H1 (cell line): ENCODE results near the gene RNF31.

ENCODE experiments used
- CBX8 ChIP-seq: fragments of 300-800, 300-1000 bp; sonication (generic); IDR thresholded peaks from 2 replicates; pipeline ENCODE4 v1.7.1; 2016; ENCODE audit warnings: low read depth, low read length, borderline replicate concordance
- CEBPB ChIP-seq: IDR thresholded peaks from 2 replicates; pipeline ENCODE4 v1.6.1; 2012; ENCODE audit warnings: low read depth, low read length
- CTCF ChIP-seq, 3 experiments: IDR thresholded peaks; 1 replicate in 2 of 3; 2 replicates in 1 of 3; pipeline versions ENCODE4 v1.5.1 to v1.6.1; 2011; ENCODE audit warnings: low read length in 3 of 3, mild to moderate bottlenecking in 3 of 3, inconsistent platforms in 2 of 3, low read depth in 1 of 3, moderate library complexity in 1 of 3; ENCODE audit not compliant: insufficient read depth in 1 of 3; ENCODE audit errors: control extremely low read depth in 1 of 3
- JUND ChIP-seq: IDR thresholded peaks from 2 replicates; pipeline ENCODE4 v1.6.1; 2011; ENCODE audit warnings: mild to moderate bottlenecking, improper control_type of control experiment, low read length
- KDM1A ChIP-seq: fragments of 200-600, 300-600 bp; sonication (generic); IDR thresholded peaks from 2 replicates; pipeline ENCODE4 v1.7.1; 2016; ENCODE audit warnings: mild to moderate bottlenecking, low read length, borderline replicate concordance
- KDM5A ChIP-seq: fragments of 200-600 bp; IDR thresholded peaks from 2 replicates; pipeline ENCODE4 v1.7.1; 2012; ENCODE audit warnings: mild to moderate bottlenecking, low read length, inconsistent platforms, mixed read lengths
- POLR2A ChIP-seq, 2 experiments: IDR thresholded peaks; 1 replicate in 1 of 2; 2 replicates in 1 of 2; pipeline ENCODE4 v1.6.1; 2011; ENCODE audit warnings: low read depth in 2 of 2, low read length in 2 of 2, mild to moderate bottlenecking in 2 of 2; ENCODE audit errors: control extremely low read depth in 1 of 2
- POLR2AphosphoS5 ChIP-seq: IDR thresholded peaks from 2 replicates; pipeline ENCODE4 v1.6.1; 2011; ENCODE audit warnings: low read depth, low read length
- SAP30 ChIP-seq: fragments of 300-600 bp; sonication (generic); IDR thresholded peaks from 2 replicates; pipeline ENCODE4 v1.7.1; 2012; ENCODE audit warnings: low read length, moderate library complexity, mild to moderate bottlenecking, inconsistent platforms; ENCODE audit not compliant: insufficient read depth, insufficient replicate concordance
- SIX5 ChIP-seq: IDR thresholded peaks from 2 replicates; pipeline ENCODE4 v1.6.1; 2011; ENCODE audit warnings: mild to moderate bottlenecking, low read depth, low read length
- SP1 ChIP-seq: IDR thresholded peaks from 2 replicates; pipeline ENCODE4 v1.6.1; 2011; ENCODE audit warnings: low read depth, low read length
- TF ChIP-seq, protein P1 (sequence below): IDR thresholded peaks from 2 replicates; pipeline ENCODE4 v1.6.1; 2012; ENCODE audit warnings: inconsistent platforms

DNA sequence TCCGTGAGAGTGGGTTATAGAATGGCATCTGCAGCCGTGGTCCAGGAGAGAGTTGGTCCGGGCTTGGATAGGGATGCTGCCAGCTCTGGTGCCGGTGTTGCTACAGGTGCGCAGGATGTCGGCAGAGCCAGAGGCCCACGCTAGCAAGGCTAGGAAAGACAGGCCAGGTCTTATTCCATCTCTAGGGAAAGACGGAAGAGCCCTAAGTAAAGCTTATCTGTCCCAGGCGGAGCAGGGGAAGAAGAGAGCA lies 11.8 kb upstream of the RNF31 start:
- no peak for TF ChIP-seq CTCF (IDR thresholded peaks at IDR 0.05; ENCODE audit: control extremely low read depth in 1 of 3, insufficient read depth in 1 of 3, low read depth in 1 of 3, low read length in 3 of 3)
- TF ChIP-seq KDM5A, result no peak
- no peak for TF ChIP-seq SIX5
- no peak for TF ChIP-seq POLR2A (IDR thresholded peaks at IDR 0.05; ENCODE audit: control extremely low read depth in 1 of 2, low read depth in 2 of 2, low read length in 2 of 2)
- TF ChIP-seq, protein P1, sequence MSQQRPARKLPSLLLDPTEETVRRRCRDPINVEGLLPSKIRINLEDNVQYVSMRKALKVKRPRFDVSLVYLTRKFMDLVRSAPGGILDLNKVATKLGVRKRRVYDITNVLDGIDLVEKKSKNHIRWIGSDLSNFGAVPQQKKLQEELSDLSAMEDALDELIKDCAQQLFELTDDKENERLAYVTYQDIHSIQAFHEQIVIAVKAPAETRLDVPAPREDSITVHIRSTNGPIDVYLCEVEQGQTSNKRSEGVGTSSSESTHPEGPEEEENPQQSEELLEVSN, result no peak
- no peak for TF ChIP-seq SP1
- no peak for TF ChIP-seq KDM1A
- TF ChIP-seq CBX8, result no peak
- no peak for TF ChIP-seq CEBPB
- TF ChIP-seq JUND, result no peak
- no peak for TF ChIP-seq POLR2AphosphoS5
- TF ChIP-seq SAP30, result no peak
